ENCODE results near the gene SLC35C1.

GRCh38 chr11:45779602-45780001 lies 25.3 kb upstream of the SLC35C1 start:
- TF ChIP-seq POLR2A (IDR thresholded peaks at IDR 0.05): no peak
- no peak for TF ChIP-seq CTCF (IDR thresholded peaks at IDR 0.05)
